HepG2 (cell line): ENCODE results near the gene CDC25C. TPM values are rescaled to one million over a fixed set of nuclear protein-coding genes. Genes with fewer than 3 reads are reported as not detected.

Source experiments
- ARNT ChIP-seq: fragments of 450-650 bp; IDR thresholded peaks from 2 replicates; pipeline ENCODE4 v1.6.1; 2017
- FOXK1 ChIP-seq: sonication (generic); formaldehyde crosslinking; IDR thresholded peaks from 2 replicates; pipeline ENCODE4 v1.4.0; 2020; ENCODE audit warnings: low read depth, missing genetic modification reagents, borderline replicate concordance
- GATA4 ChIP-seq: sonication (generic); IDR thresholded peaks from 2 replicates; pipeline ENCODE4 v1.6.1; 2016; ENCODE audit warnings: antibody characterized with exemption, low read depth, borderline replicate concordance
- LCORL ChIP-seq, 2 experiments: fragments of 450-650 bp in 1 of 2; sonication (generic) in 1 of 2; formaldehyde crosslinking in 1 of 2; IDR thresholded peaks; 2 replicates each; pipeline versions ENCODE4 v1.5.0 to v1.6.1; 2017 to 2020; ENCODE audit warnings: antibody characterized with exemption in 1 of 2, missing genetic modification reagents in 1 of 2
- RBAK ChIP-seq: sonication (generic); formaldehyde crosslinking; IDR thresholded peaks from 2 replicates; pipeline ENCODE4 v1.5.1; 2020; ENCODE audit warnings: mild to moderate bottlenecking, missing genetic modification reagents
- SMARCC2 ChIP-seq: fragments of 450-650 bp; IDR thresholded peaks from 2 replicates; pipeline ENCODE4 v1.6.1; 2017; ENCODE audit warnings: antibody characterized with exemption, mild to moderate bottlenecking
- TBX3 ChIP-seq: fragments of 450-650 bp; IDR thresholded peaks from 2 replicates; pipeline ENCODE4 v1.6.1; 2017; ENCODE audit warnings: antibody characterized with exemption, mild to moderate bottlenecking, inconsistent platforms, borderline replicate concordance
- ZNF17 ChIP-seq: sonication (generic); formaldehyde crosslinking; IDR thresholded peaks from 2 replicates; pipeline ENCODE4 v1.5.0; 2020; ENCODE audit warnings: mild to moderate bottlenecking, missing genetic modification reagents
- polyA plus RNA-seq, 8 experiments: library from polyadenylated mRNA; depleted of rRNA in 3 of 8; stranded (reverse) in 7 of 8; unstranded in 1 of 8; fragments of >200 nt; fragmentation: Illumina TruSeq in 4 of 8; extraction: Trizol in 4 of 8; gene quantifications; 2 replicates each; pipeline versions ENCODE4 v1.2.1 to v1.2.3, GENCODE V29; 2011 to 2016; ENCODE audit warnings: low read depth in 4 of 8, missing spikeins in 1 of 8, mixed read lengths in 1 of 8; ENCODE audit not compliant: insufficient read depth in 1 of 8
- total RNA-seq, 5 experiments: library from RNA; depleted of rRNA; stranded (reverse); fragments of >200 nt; fragmentation: Illumina TruSeq; extraction: Trizol; gene quantifications; 2 replicates each; pipeline ENCODE4 v1.2.3, GENCODE V29; 2016; ENCODE audit warnings: low read depth in 1 of 5
- TF ChIP-seq, protein P1 (sequence below): sonication (generic); formaldehyde crosslinking; IDR thresholded peaks from 2 replicates; pipeline ENCODE4 v1.5.0; 2020; ENCODE audit warnings: mild to moderate bottlenecking, missing genetic modification reagents
- TF ChIP-seq, protein P2 (sequence below): sonication (generic); formaldehyde crosslinking; IDR thresholded peaks from 2 replicates; pipeline ENCODE4 v1.5.0; 2020; ENCODE audit warnings: missing genetic modification reagents
- TF ChIP-seq, protein P3 (sequence below): sonication (generic); formaldehyde crosslinking; IDR thresholded peaks from 2 replicates; pipeline ENCODE4 v1.4.0; 2020; ENCODE audit warnings: mild to moderate bottlenecking, missing genetic modification reagents
- TF ChIP-seq, protein P4 (sequence below): sonication (generic); formaldehyde crosslinking; conservative IDR thresholded peaks from 2 replicates; pipeline ENCODE4 v1.4.0; 2020; ENCODE audit warnings: missing genetic modification reagents
- TF ChIP-seq, protein P5 (sequence below): sonication (generic); formaldehyde crosslinking; IDR thresholded peaks from 2 replicates; pipeline ENCODE4 v1.5.0; 2020; ENCODE audit warnings: missing genetic modification reagents, mild to moderate bottlenecking, borderline replicate concordance

CDC25C gene
- total and polyA plus RNA-seq, 2 of the 13 experiments (the other 11 are each of a cell fraction or from before 2014, with no cell fraction given), result 17.7 to 27.6 TPM

DNA sequence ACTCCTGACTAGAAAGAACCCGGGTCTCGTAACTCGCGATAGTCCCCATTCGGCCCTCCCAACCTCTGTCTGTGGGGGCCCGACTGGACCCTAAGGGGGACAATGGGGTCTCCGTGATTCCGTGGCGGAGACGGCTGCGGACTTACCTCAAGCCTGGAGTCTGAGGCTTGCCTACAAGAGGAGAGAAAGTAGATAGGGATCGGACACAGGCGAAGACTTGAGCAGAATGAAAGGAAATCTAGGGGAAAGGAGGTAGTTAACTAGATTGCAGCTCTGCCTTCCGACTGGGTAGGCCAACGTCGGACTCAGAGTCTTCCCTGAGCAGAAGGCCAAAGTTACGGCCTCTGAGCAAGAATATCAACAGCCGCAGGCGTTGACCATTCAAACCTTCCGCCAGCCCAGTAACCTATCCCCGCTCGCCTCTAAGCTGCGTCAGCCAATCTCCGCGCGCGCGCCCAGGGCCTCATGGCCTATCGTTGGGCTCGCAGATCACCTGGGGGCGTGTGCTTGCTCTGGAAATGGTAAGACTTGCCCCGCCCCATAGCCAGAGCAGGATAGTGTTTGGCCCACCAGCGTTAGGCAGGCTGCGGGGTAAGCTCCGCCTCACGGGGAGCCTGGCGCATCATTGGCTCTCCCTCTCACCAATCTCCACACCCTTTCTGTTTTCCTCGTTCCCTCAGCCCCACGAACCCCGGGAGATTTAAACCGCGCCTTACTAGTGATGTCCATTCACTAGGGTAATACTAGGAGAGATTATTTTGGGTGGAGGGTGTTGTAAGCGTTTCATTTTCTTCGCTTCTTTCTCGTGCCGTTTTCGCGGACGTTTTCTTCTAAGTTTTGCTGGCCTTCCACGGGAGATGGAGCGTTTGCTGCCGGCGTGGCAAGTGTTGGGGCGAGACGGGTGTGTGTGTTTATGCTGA is at the start of gene CDC25C (continued):
- TF ChIP-seq, protein P1, sequence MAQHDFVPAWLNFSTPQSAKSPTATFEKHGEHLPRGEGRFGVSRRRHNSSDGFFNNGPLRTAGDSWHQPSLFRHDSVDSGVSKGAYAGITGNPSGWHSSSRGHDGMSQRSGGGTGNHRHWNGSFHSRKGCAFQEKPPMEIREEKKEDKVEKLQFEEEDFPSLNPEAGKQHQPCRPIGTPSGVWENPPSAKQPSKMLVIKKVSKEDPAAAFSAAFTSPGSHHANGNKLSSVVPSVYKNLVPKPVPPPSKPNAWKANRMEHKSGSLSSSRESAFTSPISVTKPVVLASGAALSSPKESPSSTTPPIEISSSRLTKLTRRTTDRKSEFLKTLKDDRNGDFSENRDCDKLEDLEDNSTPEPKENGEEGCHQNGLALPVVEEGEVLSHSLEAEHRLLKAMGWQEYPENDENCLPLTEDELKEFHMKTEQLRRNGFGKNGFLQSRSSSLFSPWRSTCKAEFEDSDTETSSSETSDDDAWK (CRISPR knock-in tag), result no peak
- no peak for TF ChIP-seq LCORL (IDR thresholded peaks at IDR 0.05)
- TF ChIP-seq LCORL (CRISPR knock-in tag; IDR thresholded peaks at IDR 0.05), result peak; percentile 28; the same call in 1 of the 2 replicates
- TF ChIP-seq FOXK1, result peak; percentile 95; the same call in 1 of the 2 replicates
- TF ChIP-seq ARNT, result no peak
- TF ChIP-seq, protein P2, sequence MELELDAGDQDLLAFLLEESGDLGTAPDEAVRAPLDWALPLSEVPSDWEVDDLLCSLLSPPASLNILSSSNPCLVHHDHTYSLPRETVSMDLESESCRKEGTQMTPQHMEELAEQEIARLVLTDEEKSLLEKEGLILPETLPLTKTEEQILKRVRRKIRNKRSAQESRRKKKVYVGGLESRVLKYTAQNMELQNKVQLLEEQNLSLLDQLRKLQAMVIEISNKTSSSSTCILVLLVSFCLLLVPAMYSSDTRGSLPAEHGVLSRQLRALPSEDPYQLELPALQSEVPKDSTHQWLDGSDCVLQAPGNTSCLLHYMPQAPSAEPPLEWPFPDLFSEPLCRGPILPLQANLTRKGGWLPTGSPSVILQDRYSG (CRISPR knock-in tag), result 0 out of 2 replicates have a peak, but pooled peaks have one; percentile 63
- no peak for TF ChIP-seq ZNF17
- no peak for TF ChIP-seq SMARCC2
- TF ChIP-seq, protein P3, sequence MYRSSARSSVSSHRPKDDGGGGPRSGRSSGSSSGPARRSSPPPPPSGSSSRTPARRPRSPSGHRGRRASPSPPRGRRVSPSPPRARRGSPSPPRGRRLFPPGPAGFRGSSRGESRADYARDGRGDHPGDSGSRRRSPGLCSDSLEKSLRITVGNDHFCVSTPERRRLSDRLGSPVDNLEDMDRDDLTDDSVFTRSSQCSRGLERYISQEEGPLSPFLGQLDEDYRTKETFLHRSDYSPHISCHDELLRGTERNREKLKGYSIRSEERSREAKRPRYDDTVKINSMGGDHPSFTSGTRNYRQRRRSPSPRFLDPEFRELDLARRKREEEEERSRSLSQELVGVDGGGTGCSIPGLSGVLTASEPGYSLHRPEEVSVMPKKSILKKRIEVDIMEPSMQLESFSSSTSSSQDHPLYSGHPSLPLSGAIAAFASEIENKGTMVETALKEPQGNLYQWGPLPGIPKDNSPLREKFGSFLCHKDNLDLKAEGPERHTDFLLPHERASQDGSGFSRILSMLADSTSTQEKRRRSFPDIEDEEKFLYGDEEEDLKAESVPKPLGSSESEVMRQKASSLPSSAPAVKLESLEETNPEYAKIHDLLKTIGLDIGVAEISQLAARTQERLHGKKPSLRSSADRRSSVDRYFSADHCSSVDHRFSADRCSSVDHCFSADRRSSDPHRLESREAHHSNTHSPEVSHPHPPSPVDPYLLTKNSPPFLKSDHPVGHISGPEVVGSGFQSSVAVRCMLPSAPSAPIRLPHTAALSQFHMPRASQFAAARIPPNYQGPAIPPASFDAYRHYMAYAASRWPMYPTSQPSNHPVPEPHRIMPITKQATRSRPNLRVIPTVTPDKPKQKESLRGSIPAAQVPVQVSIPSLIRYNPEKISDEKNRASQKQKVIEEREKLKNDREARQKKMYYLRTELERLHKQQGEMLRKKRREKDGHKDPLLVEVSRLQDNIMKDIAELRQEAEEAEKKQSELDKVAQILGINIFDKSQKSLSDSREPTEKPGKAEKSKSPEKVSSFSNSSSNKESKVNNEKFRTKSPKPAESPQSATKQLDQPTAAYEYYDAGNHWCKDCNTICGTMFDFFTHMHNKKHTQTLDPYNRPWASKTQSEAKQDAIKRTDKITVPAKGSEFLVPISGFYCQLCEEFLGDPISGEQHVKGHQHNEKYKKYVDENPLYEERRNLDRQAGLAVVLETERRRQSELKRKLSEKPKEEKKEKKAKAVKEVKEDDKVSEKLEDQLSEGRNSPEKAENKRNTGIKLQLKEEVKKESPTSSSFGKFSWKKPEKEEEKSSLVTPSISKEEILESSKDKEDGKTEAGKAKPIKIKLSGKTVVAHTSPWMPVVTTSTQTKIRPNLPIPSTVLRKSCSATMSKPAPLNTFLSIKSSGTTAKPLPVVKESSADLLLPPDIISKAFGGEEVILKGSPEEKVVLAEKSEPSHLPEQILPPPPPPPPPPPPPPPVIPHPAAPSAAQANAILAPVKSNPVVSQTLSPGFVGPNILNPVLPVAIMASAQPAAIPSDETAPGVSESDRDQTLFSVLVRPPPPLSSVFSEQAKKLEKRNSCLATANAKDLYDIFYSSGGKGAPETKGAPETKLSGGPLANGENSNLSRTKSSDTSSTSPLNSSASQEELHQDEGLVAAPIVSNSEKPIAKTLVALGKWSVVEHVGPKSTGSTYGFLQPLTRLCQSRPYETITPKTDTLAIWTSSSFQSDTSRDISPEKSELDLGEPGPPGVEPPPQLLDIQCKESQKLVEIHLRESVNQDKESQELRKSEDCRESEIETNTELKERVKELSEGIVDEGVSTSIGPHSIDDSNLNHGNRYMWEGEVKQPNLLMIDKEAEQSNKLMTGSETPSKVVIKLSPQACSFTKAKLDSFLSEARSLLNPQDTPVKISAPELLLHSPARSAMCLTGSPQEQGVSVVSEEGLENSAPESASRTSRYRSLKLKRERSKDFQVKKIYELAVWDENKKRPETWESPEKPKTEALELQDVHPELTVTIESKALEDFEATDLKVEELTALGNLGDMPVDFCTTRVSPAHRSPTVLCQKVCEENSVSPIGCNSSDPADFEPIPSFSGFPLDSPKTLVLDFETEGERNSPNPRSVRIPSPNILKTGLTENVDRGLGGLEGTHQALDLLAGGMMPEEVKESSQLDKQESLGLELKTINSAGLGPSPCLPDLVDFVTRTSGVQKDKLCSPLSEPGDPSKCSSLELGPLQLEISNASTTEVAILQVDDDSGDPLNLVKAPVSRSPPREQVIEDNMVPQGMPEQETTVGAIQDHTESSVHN, result no peak
- TF ChIP-seq RBAK (CRISPR knock-in tag), result no peak
- no peak for TF ChIP-seq GATA4
- no peak for TF ChIP-seq TBX3
- TF ChIP-seq, protein P4, sequence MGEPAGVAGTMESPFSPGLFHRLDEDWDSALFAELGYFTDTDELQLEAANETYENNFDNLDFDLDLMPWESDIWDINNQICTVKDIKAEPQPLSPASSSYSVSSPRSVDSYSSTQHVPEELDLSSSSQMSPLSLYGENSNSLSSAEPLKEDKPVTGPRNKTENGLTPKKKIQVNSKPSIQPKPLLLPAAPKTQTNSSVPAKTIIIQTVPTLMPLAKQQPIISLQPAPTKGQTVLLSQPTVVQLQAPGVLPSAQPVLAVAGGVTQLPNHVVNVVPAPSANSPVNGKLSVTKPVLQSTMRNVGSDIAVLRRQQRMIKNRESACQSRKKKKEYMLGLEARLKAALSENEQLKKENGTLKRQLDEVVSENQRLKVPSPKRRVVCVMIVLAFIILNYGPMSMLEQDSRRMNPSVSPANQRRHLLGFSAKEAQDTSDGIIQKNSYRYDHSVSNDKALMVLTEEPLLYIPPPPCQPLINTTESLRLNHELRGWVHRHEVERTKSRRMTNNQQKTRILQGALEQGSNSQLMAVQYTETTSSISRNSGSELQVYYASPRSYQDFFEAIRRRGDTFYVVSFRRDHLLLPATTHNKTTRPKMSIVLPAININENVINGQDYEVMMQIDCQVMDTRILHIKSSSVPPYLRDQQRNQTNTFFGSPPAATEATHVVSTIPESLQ (CRISPR knock-in tag), result no peak
- TF ChIP-seq, protein P5, sequence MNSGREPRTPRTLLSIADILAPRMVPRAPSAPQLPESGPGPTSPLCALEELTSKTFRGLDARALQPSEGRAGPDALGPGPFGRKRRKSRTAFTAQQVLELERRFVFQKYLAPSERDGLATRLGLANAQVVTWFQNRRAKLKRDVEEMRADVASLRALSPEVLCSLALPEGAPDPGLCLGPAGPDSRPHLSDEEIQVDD, result no peak
